ENCODE results near the gene PUM2.

The PUM2 gene

GRCh38 chr2:20215183-20216040, 135.2 kb downstream of the PUM2 start:
- no peak for DNase-seq

- DNase-seq: no peak
These were observed 136.0 kb downstream of the PUM2 start for GRCh38 chr2:20214566-20215182.

- no peak for DNase-seq
These were observed 136.7 kb downstream of the PUM2 start for GRCh38 chr2:20213651-20214565.

- DNase-seq: no peak
These were observed 137.7 kb downstream of the PUM2 start for GRCh38 chr2:20212871-20213503.

GRCh38 chr2:20212459-20212870, 138.2 kb downstream of the PUM2 start:
- no peak for DNase-seq

GRCh38 chr2:20211860-20212458, 138.7 kb downstream of the PUM2 start:
- DNase-seq: no peak

- no peak for DNase-seq
These were observed 139.2 kb downstream of the PUM2 start for GRCh38 chr2:20211420-20211819.

GRCh38 chr2:20210462-20210861, 140.2 kb downstream of the PUM2 start:
- DNase-seq: no peak

- no peak for DNase-seq
These were observed 141.1 kb downstream of the PUM2 start for GRCh38 chr2:20209373-20210109.

GRCh38 chr2:20208476-20208859, 142.2 kb downstream of the PUM2 start:
- DNase-seq: no peak

- no peak for DNase-seq
These were observed 143.6 kb downstream of the PUM2 start for GRCh38 chr2:20207051-20207450.

GRCh38 chr2:20205915-20206524, 144.6 kb downstream of the PUM2 start:
- no peak for DNase-seq

- no peak for DNase-seq
These were observed 145.6 kb downstream of the PUM2 start for GRCh38 chr2:20205069-20205468.

GRCh38 chr2:20203521-20204225, 147.0 kb downstream of the PUM2 start:
- no peak for DNase-seq

- DNase-seq: no peak
These were observed 147.6 kb downstream of the PUM2 start for GRCh38 chr2:20203072-20203471.

GRCh38 chr2:20201671-20202070, 149.0 kb downstream of the PUM2 start:
- DNase-seq: no peak

GRCh38 chr2:20200697-20201555, 149.7 kb downstream of the PUM2 start:
- DNase-seq: no peak

GRCh38 chr2:20199633-20200270, 150.9 kb downstream of the PUM2 start:
- DNase-seq: no peak
